ENCODE data around the gene COL12A1.

The COL12A1 gene

GRCh38 chr6:75176076-75176582 is 29.7 kb downstream of the COL12A1 start:
- FAIRE-seq, result no peak

GRCh38 chr6:75171986-75172385 is 33.9 kb downstream of the COL12A1 start:
- FAIRE-seq, result no peak

- FAIRE-seq, result no peak
Observed at GRCh38 chr6:75171567-75171966, 34.3 kb downstream of the COL12A1 start.

GRCh38 chr6:75170691-75171560 is 34.9 kb downstream of the COL12A1 start:
- no peak for FAIRE-seq

GRCh38 chr6:75169689-75170586 is 35.9 kb downstream of the COL12A1 start:
- FAIRE-seq, result no peak

GRCh38 chr6:75167851-75168250 is 38.0 kb downstream of the COL12A1 start:
- no peak for FAIRE-seq

- FAIRE-seq, result no peak
Observed at GRCh38 chr6:75167325-75167724, 38.5 kb downstream of the COL12A1 start.

- FAIRE-seq, result no peak
Observed at GRCh38 chr6:75166773-75167172, 39.1 kb downstream of the COL12A1 start.

GRCh38 chr6:75166236-75166635 is 39.6 kb downstream of the COL12A1 start:
- FAIRE-seq, result no peak

GRCh38 chr6:75158176-75158575 is 47.7 kb downstream of the COL12A1 start:
- no peak for FAIRE-seq

GRCh38 chr6:75157336-75157735 is 48.5 kb downstream of the COL12A1 start:
- no peak for FAIRE-seq

- no peak for FAIRE-seq
Observed at GRCh38 chr6:75156186-75156878, 49.5 kb downstream of the COL12A1 start.

- no peak for FAIRE-seq
Observed at GRCh38 chr6:75155631-75156030, 50.2 kb downstream of the COL12A1 start.

- FAIRE-seq, result no peak
Observed at GRCh38 chr6:75154973-75155372, 50.9 kb downstream of the COL12A1 start.

GRCh38 chr6:75150685-75151412 is 55.0 kb downstream of the COL12A1 start:
- FAIRE-seq, result no peak

- FAIRE-seq, result no peak
Observed at GRCh38 chr6:75149696-75150095, 56.2 kb downstream of the COL12A1 start.

GRCh38 chr6:75149240-75149639 is 56.6 kb downstream of the COL12A1 start:
- no peak for FAIRE-seq

- no peak for FAIRE-seq
Observed at GRCh38 chr6:75147512-75147911, 58.3 kb downstream of the COL12A1 start.

GRCh38 chr6:75145976-75146375 is 59.9 kb downstream of the COL12A1 start:
- FAIRE-seq, result no peak

GRCh38 chr6:75145211-75145610 is 60.6 kb downstream of the COL12A1 start:
- no peak for FAIRE-seq

- no peak for FAIRE-seq
Observed at GRCh38 chr6:75144386-75144785, 61.5 kb downstream of the COL12A1 start.

- no peak for FAIRE-seq
Observed at GRCh38 chr6:75143191-75143590, 62.7 kb downstream of the COL12A1 start.
